Endothelial cell of umbilical vein (primary cell): ENCODE data around the gene ARHGEF40. TPM values are rescaled to one million over a fixed set of nuclear protein-coding genes. Genes with fewer than 3 reads are reported as not detected.

Experiments used
- Bru-seq: library from RNA; stranded (reverse); fragments of 400-500 nt; gene quantifications from one replicate; lab custom pipeline; 2021; lab: Mats Ljungman, UMichigan
- BruChase-seq, 2 experiments: library from RNA; stranded (reverse); fragments of 400-500 nt; gene quantifications; one replicate each; lab custom pipeline; 2021; lab: Mats Ljungman, UMichigan
- BruUV-seq: library from RNA; stranded (reverse); fragments of 400-500 nt; replicated peaks from 2 replicates; lab custom pipeline; 2021; lab: Mats Ljungman, UMichigan
- CTCF ChIA-PET: fragments of 300-600, 350-600 bp; sonication (Branson Sonifier 250); formaldehyde crosslinking; loops from one replicate; lab custom pipeline; 2021; ENCODE audit warnings: antibody characterized with exemption, inconsistent platforms; lab: Charles Lee
- POLR2A ChIA-PET: fragments of 300-600, 350-600 bp; sonication (Branson Sonifier 250); formaldehyde crosslinking; loops from one replicate; lab custom pipeline; 2021; ENCODE audit warnings: antibody characterized with exemption, inconsistent platforms; lab: Charles Lee
- DNase-seq: peaks from one replicate; pipeline ENCODE4 v3.0.0-alpha.2; 2011; ENCODE audit warnings: low read depth, low spot score
- FAIRE-seq: peaks from 2 replicates; lab custom pipeline; 2011; peaks lifted over from hg19 to GRCh38; lab: Jason Lieb, UNC
- H2AFZ ChIP-seq: 2 replicates; pipeline ENCODE4 v1.6.0; 2012; ENCODE audit warnings: low read depth, low read length, control low read depth, inconsistent platforms
- H3K27ac ChIP-seq: 2 replicates; pipeline ENCODE4 v1.5.1; 2011; ENCODE audit warnings: low read depth, mild to moderate bottlenecking, control low read depth, low read length, moderate library complexity; ENCODE audit not compliant: insufficient read depth
- H3K27me3 ChIP-seq, 2 experiments: 2 replicates each; pipeline versions ENCODE4 v1.6.0 to v1.6.1; 2011; ENCODE audit warnings: low read length in 2 of 2, mixed read lengths in 1 of 2; ENCODE audit not compliant: control insufficient read depth in 2 of 2, insufficient read depth in 2 of 2
- H3K36me3 ChIP-seq, 2 experiments: 2 replicates in 1 of 2; 3 replicates in 1 of 2; pipeline ENCODE4 v1.5.1; 2011; ENCODE audit warnings: low read length in 2 of 2, mild to moderate bottlenecking in 1 of 2, moderate library complexity in 1 of 2; ENCODE audit not compliant: control insufficient read depth in 2 of 2, insufficient read depth in 2 of 2; ENCODE audit errors: extremely low read depth in 1 of 2
- H3K4me1 ChIP-seq: 3 replicates; pipeline ENCODE4 v1.5.1; 2011; ENCODE audit warnings: mild to moderate bottlenecking, low read length; ENCODE audit not compliant: control insufficient read depth, insufficient read depth; ENCODE audit errors: extremely low read depth
- H3K4me2 ChIP-seq: 2 replicates; pipeline ENCODE4 v1.6.1; 2011; ENCODE audit warnings: low read length, control low read depth, mixed read lengths; ENCODE audit not compliant: insufficient read depth
- H3K4me3 ChIP-seq, 3 experiments: fragments of 200-600 bp in 1 of 3; sonication (generic), shearing (Covaris generic) in 1 of 3; replicated peaks in 1 of 3; 2 replicates each; pipeline ENCODE4 v1.5.1; 2011 to 2016; ENCODE audit warnings: control low read depth in 3 of 3, low read length in 3 of 3, mild to moderate bottlenecking in 2 of 3, inconsistent platforms in 1 of 3, low read depth in 1 of 3, moderate library complexity in 1 of 3; ENCODE audit not compliant: insufficient read depth in 1 of 3
- H3K79me2 ChIP-seq: 2 replicates; pipeline ENCODE4 v1.6.0; 2012; ENCODE audit warnings: low read length, inconsistent platforms; ENCODE audit not compliant: control insufficient read depth, insufficient read depth
- H3K9ac ChIP-seq: replicated peaks from 2 replicates; pipeline ENCODE3; 2011; ENCODE audit warnings: low read length, control low read depth; ENCODE audit not compliant: insufficient read depth; ENCODE audit errors: extremely low read depth
- H3K9me1 ChIP-seq: replicated peaks from 3 replicates; pipeline ENCODE4 v1.6.0; 2011; ENCODE audit warnings: mild to moderate bottlenecking, low read length; ENCODE audit not compliant: control insufficient read depth, insufficient read depth; ENCODE audit errors: extremely low read depth
- H3K9me3 ChIP-seq: replicated peaks from 2 replicates; pipeline ENCODE4 v1.5.1; 2012; ENCODE audit warnings: low read length, inconsistent platforms; ENCODE audit not compliant: control insufficient read depth, insufficient read depth
- H4K20me1 ChIP-seq: replicated peaks from 2 replicates; pipeline ENCODE3; 2011; ENCODE audit warnings: mild to moderate bottlenecking, low read length; ENCODE audit not compliant: control insufficient read depth, insufficient read depth; ENCODE audit errors: extremely low read depth
- CTCF ChIP-seq, 2 donors: IDR thresholded peaks; 1 replicate in 1 of 2; 2 replicates in 1 of 2; pipeline ENCODE4 v1.5.1; 2011; ENCODE audit warnings: low read length in 2 of 2, mild to moderate bottlenecking in 2 of 2, moderate library complexity in 2 of 2, control low read depth in 1 of 2, inconsistent platforms in 1 of 2, low read depth in 1 of 2; ENCODE audit not compliant: insufficient read depth in 1 of 2; ENCODE audit errors: extremely low read depth in 1 of 2
- EZH2 ChIP-seq: IDR thresholded peaks from 2 replicates; pipeline ENCODE4 v1.6.1; 2012; ENCODE audit warnings: borderline replicate concordance, low read depth, mild to moderate bottlenecking, moderate library complexity, low read length, inconsistent platforms; ENCODE audit not compliant: severe bottlenecking
- FOS ChIP-seq: IDR thresholded peaks from 2 replicates; pipeline ENCODE4 v1.6.1; 2011; ENCODE audit warnings: mild to moderate bottlenecking, low read length, moderate library complexity, borderline replicate concordance; ENCODE audit not compliant: insufficient read depth
- GATA2 ChIP-seq: IDR thresholded peaks from 2 replicates; pipeline ENCODE4 v1.7.0; 2011; ENCODE audit warnings: low read depth, mild to moderate bottlenecking, moderate library complexity, mixed read lengths, low read length; ENCODE audit not compliant: insufficient read length, insufficient read depth
- JUN ChIP-seq: IDR thresholded peaks from 2 replicates; pipeline ENCODE4 v1.6.1; 2011; ENCODE audit warnings: borderline replicate concordance, low read depth; ENCODE audit not compliant: insufficient read length, insufficient read depth
- MYC ChIP-seq: IDR thresholded peaks from one replicate; pipeline ENCODE4 v1.6.1; 2011; ENCODE audit warnings: mild to moderate bottlenecking, low read depth, low read length
- POLR2A ChIP-seq: IDR thresholded peaks from 2 replicates; pipeline ENCODE4 v1.6.1; 2012; ENCODE audit warnings: low read depth, mild to moderate bottlenecking, control low read depth, low read length
- POLR2AphosphoS5 ChIP-seq: IDR thresholded peaks from 2 replicates; pipeline ENCODE4 v1.6.1; 2012; ENCODE audit warnings: low read depth, mild to moderate bottlenecking, control low read depth, low read length, moderate library complexity; ENCODE audit not compliant: insufficient read depth
- dilution Hi-C: fragments of 300-500 bp; cut with MboI; formaldehyde crosslinking; loops from one replicate; pipeline ENCODE4 v1.15.0; 2019; ENCODE audit warnings: low sequenced_read_pairs; ENCODE audit not compliant: extremely low pct_ligation_motif_present
- intact Hi-C: fragments of 100-400 bp; cut with micrococcal nuclease; formaldehyde crosslinking; loops from one replicate; pipeline ENCODE4 v1.10.0; 2022
- long read RNA-seq: library from polyadenylated mRNA; stranded (forward); transcript quantifications from one replicate; pipeline ENCODE4 v2.0.0, GENCODE V29; 2021
- polyA minus RNA-seq, 3 experiments: library from RNA; depleted of rRNA, polyadenylated mRNA; stranded (reverse); fragments of >200 nt; gene quantifications; 1 replicate in 1 of 3; 2 replicates in 2 of 3; pipeline ENCODE4 v1.2.3, GENCODE V29; 2011
- polyA plus RNA-seq, 4 experiments: library from polyadenylated mRNA; depleted of rRNA in 3 of 4; stranded (reverse) in 3 of 4; unstranded in 1 of 4; fragments of >200 nt; gene quantifications; 2 replicates each; pipeline versions ENCODE4 v1.2.1 to v1.2.3, GENCODE V29; 2011 to 2012; ENCODE audit warnings: missing spikeins in 1 of 4
- total RNA-seq: library from RNA; stranded (reverse); gene quantifications from 2 replicates; pipeline ENCODE4 v1.2.3, GENCODE V29; 2021
- TF ChIP-seq, protein P1 (sequence below): IDR thresholded peaks from 2 replicates; pipeline ENCODE4 v1.6.1; 2011; ENCODE audit not compliant: insufficient read depth, insufficient read length

Gene ARHGEF40
- 1.9 and 2.6 TPM in 2 replicates for total RNA-seq
- polyA plus RNA-seq = 19.9 and 30.4 TPM in 2 replicates
- polyA plus RNA-seq (2011; cell fraction: cytosol; rRNA removed) = 16.5 and 18.0 TPM in 2 replicates
- 40.1 and 52.2 TPM in 2 replicates for polyA plus RNA-seq (2011; cell fraction: nucleus; rRNA removed)
- polyA plus RNA-seq (2012) = 1.0 and 1.1 TPM in 2 replicates
- 21.1 and 21.2 TPM in 2 replicates for polyA minus RNA-seq
- polyA minus RNA-seq (2011; cell fraction: cytosol; rRNA and poly(A)+ RNA removed) = 12.6 TPM
- polyA minus RNA-seq (2011; cell fraction: nucleus; rRNA and poly(A)+ RNA removed) = 9.8 and 12.1 TPM in 2 replicates
- Bru-seq, nascent RNA = percentile 27 among the genes with signal in this experiment
- BruChase-seq, experiment 1, labeled RNA remaining after a 6-hour chase = percentile 22 among the genes with signal in this experiment
- BruChase-seq, experiment 2, labeled RNA remaining after a 2-hour chase = percentile 30 among the genes with signal in this experiment
- long read RNA-seq, partial matches to known transcripts = 1 of 3 reads
- long read RNA-seq, other reads (novel, unspliced or antisense) = 2 of 3 reads

GRCh38 chr14:21070083-21070609, at the start of gene ARHGEF40:
ARHGEF40 (plus strand) TSS chr14:21070304; CDS start chr14:21070397, 93 bp downstream.
- peak within 1 kb of the TSS; percentile 32 for H3K9ac ChIP-seq
- H2AFZ ChIP-seq = peak within 1 kb of the TSS; percentile 31
- no peaks in the 10 kb centered on the region for H4K20me1 ChIP-seq
- peak within 1 kb of the TSS in 2 of 3 experiments; percentile 54 to 55 for H3K4me3 ChIP-seq
- intact Hi-C loops = no loop called here
- ChIA-PET CTCF (interaction anchor here (0.6 to 3.4 kb wide), 11 partner anchors 9 to 109 kb away, joined by 3 to 49 read pairs (median 6); no protein-coding TSS in a partner anchor), POLR2A (no interaction called here)
- TF ChIP-seq POLR2AphosphoS5 = no peak
- TF ChIP-seq FOS = no peak
- TF ChIP-seq POLR2A = no peak
- TF ChIP-seq, protein P1, sequence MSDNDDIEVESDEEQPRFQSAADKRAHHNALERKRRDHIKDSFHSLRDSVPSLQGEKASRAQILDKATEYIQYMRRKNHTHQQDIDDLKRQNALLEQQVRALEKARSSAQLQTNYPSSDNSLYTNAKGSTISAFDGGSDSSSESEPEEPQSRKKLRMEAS = no peak
- TF ChIP-seq CTCF (IDR thresholded peaks at IDR 0.05; ENCODE audit: extremely low read depth in 1 of 2, insufficient read depth in 1 of 2, low read depth in 1 of 2, low read length in 2 of 2) = no peak
- no peak for TF ChIP-seq GATA2
- TF ChIP-seq MYC = no peak
- TF ChIP-seq EZH2 = no peak
- TF ChIP-seq JUN = no peak
- H3K27ac ChIP-seq = no peak within 1 kb of the TSS
- peaks cover 0 to 2% of the 10 kb centered on the region in 2 experiments for H3K36me3 ChIP-seq
- H3K79me2 ChIP-seq = no peaks in the 10 kb centered on the region
- no peaks in the 10 kb centered on the region for H3K9me1 ChIP-seq
- dilution Hi-C loops = no loop called here
- H3K27me3 ChIP-seq = peaks cover 19 to 38% of the 10 kb centered on the region in 2 experiments
- peak within 1 kb of the TSS; percentile 58 for H3K4me2 ChIP-seq
- no peak for FAIRE-seq
- no TSS peak for BruUV-seq
- H3K4me1 ChIP-seq = peaks cover 10% of the 10 kb centered on the region
- no peaks in the 10 kb centered on the region for H3K9me3 ChIP-seq
- DNase-seq = peak; percentile 8
